ENCODE data around the gene RGS3.

RGS3 gene

GRCh38 chr9:113530022-113530635 is 66.6 kb downstream of the RGS3 start:
- H3K4me1 ChIP-seq (ENCODE audit: control insufficient read depth, insufficient read depth, low read length): peaks cover 19% of the 10 kb centered on the region
- no peak overlapping the region for H3K4me3 ChIP-seq (ENCODE audit: low read length)
- H3K36me3 ChIP-seq (ENCODE audit: control insufficient read depth, insufficient read depth, low read length): peaks cover 15% of the 10 kb centered on the region
- H3K9ac ChIP-seq (ENCODE audit: low read length): no peak overlapping the region
- no peak overlapping the region for H3K27ac ChIP-seq (ENCODE audit: low read depth, low read length)
- no peaks in the 10 kb centered on the region for H3K27me3 ChIP-seq (ENCODE audit: control insufficient read depth, insufficient read depth, low read length)

DNA sequence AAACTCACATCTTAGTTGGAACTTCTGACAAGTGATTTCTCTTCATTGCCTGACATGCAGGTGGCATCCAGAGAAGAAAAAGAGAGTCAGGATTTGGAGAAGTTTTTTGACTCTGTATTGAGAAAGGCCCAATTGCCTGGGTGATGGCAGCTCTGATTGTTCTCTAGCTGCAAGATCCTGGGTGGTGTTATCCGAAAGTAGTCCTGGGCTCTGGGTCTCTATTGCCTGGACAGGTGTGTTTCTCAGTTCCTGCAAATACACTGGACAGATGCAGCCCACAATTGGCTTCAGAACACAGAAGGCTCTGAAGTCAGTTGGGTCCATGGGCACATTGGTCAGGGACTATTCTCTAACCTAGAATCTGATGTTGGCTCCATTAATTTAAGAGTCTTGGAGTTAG is 67.4 kb downstream of the RGS3 start:
- Histone ChIP-seq H3K9ac (ENCODE audit: low read length) (no peak overlapping the region), H3K27ac (ENCODE audit: low read depth, low read length) (no peak overlapping the region), H3K27me3 (ENCODE audit: control insufficient read depth, insufficient read depth, low read length) (no peaks in the 10 kb centered on the region), H3K36me3 (ENCODE audit: control insufficient read depth, insufficient read depth, low read length) (peaks cover 19% of the 10 kb centered on the region), H3K4me3 (ENCODE audit: low read length) (no peak overlapping the region), H3K4me1 (ENCODE audit: control insufficient read depth, insufficient read depth, low read length) (peaks cover 19% of the 10 kb centered on the region)

- Histone ChIP-seq H3K27ac (ENCODE audit: low read depth, low read length) (no peak overlapping the region), H3K27me3 (ENCODE audit: control insufficient read depth, insufficient read depth, low read length) (no peaks in the 10 kb centered on the region), H3K4me1 (ENCODE audit: control insufficient read depth, insufficient read depth, low read length) (peaks cover 12% of the 10 kb centered on the region), H3K9ac (ENCODE audit: low read length) (no peak overlapping the region), H3K36me3 (ENCODE audit: control insufficient read depth, insufficient read depth, low read length) (peaks cover 23% of the 10 kb centered on the region), H3K4me3 (ENCODE audit: low read length) (no peak overlapping the region)
Observed at GRCh38 chr9:113531919-113532808, 68.6 kb downstream of the RGS3 start.

- H3K27ac ChIP-seq (ENCODE audit: low read depth, low read length): no peak overlapping the region
- no peaks in the 10 kb centered on the region for H3K27me3 ChIP-seq (ENCODE audit: control insufficient read depth, insufficient read depth, low read length)
- H3K36me3 ChIP-seq (ENCODE audit: control insufficient read depth, insufficient read depth, low read length): peaks cover 23% of the 10 kb centered on the region
Observed at GRCh38 chr9:113532809-113533190, 69.3 kb downstream of the RGS3 start.

DNA sequence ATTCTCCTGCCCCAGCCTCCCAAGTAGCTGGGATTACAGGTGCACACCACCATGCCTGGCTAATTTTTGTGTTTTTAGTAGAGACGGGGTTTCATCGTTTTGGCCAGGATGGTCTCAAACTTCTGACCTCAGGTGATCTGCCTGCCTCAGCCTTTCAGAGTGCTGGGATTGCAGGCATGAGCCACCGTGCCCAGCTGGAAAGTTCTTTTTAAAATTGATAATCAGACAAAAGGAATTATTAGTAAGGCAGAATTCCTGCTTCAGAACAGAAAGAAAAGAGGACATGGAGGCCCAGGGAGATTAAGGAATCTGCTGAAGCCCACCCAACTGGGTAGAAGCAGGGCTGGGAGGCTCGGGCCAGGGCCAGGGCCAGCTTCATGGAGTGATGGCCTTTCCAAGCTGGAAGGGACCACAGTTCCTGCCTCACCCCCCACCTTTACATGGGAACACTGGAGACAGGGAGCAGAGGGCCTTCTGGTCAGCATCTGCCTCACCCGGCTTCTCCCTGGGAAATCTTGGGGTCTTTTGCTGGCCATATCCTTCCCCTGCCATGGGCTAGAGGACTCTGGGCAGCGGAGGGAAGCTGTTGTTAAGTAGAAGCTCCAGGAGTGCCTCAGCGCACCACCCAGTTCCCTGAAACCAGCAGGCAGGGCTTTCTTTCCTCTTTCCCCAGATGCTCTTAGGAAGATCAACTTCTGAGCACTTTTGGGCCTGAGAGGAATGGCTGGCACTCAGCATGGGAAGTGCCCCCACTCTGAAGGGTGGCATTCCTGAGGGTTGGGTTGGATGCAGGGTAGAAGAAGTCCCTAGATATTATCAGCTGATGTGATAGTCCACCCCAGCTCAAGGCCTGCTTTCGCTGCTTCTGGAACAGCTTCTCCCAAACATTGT is 70.1 kb downstream of the RGS3 start:
- no peak overlapping the region for H3K9ac ChIP-seq (ENCODE audit: low read length)
- no peaks in the 10 kb centered on the region for H3K27me3 ChIP-seq (ENCODE audit: control insufficient read depth, insufficient read depth, low read length)
- H3K36me3 ChIP-seq (ENCODE audit: control insufficient read depth, insufficient read depth, low read length): peaks cover 23% of the 10 kb centered on the region
- H3K4me1 ChIP-seq (ENCODE audit: control insufficient read depth, insufficient read depth, low read length): peaks cover 3% of the 10 kb centered on the region
- no peak overlapping the region for H3K4me3 ChIP-seq (ENCODE audit: low read length)
- no peak overlapping the region for H3K27ac ChIP-seq (ENCODE audit: low read depth, low read length)

More at GRCh38 chr9:113532809-113533190, 69.3 kb downstream of the RGS3 start:
- H3K4me1 ChIP-seq (ENCODE audit: control insufficient read depth, insufficient read depth, low read length): peaks cover 6% of the 10 kb centered on the region
- H3K9ac ChIP-seq (ENCODE audit: low read length): no peak overlapping the region
- no peak overlapping the region for H3K4me3 ChIP-seq (ENCODE audit: low read length)

GRCh38 chr9:113535756-113536155 is 72.2 kb downstream of the RGS3 start:
- Histone ChIP-seq H3K4me1 (ENCODE audit: control insufficient read depth, insufficient read depth, low read length) (peaks cover 3% of the 10 kb centered on the region), H3K27me3 (ENCODE audit: control insufficient read depth, insufficient read depth, low read length) (no peaks in the 10 kb centered on the region), H3K36me3 (ENCODE audit: control insufficient read depth, insufficient read depth, low read length) (peaks cover 14% of the 10 kb centered on the region), H3K4me3 (ENCODE audit: low read length) (no peak overlapping the region), H3K9ac (ENCODE audit: low read length) (no peak overlapping the region), H3K27ac (ENCODE audit: low read depth, low read length) (no peak overlapping the region)

DNA sequence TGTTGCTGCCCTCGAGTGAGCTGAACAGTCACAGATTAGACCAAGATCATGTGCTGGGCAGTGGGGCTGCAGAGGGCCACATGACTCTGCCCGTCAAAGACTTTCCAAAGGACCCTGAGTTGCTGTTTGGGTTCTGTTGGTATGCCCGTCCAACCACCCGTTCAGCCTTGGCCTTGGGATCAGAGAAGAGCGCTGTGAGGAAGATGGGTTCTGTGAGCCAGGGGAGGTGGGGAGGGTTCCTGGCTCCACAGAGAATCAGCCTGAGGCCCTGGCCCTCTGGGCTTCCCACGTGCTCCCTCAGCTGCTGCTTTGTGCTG is 72.6 kb downstream of the RGS3 start:
- H3K36me3 ChIP-seq (ENCODE audit: control insufficient read depth, insufficient read depth, low read length): peaks cover 11% of the 10 kb centered on the region
- H3K4me3 ChIP-seq (ENCODE audit: low read length): no peak overlapping the region
- no peaks in the 10 kb centered on the region for H3K27me3 ChIP-seq (ENCODE audit: control insufficient read depth, insufficient read depth, low read length)
- H3K27ac ChIP-seq (ENCODE audit: low read depth, low read length): no peak overlapping the region
- peaks cover 3% of the 10 kb centered on the region for H3K4me1 ChIP-seq (ENCODE audit: control insufficient read depth, insufficient read depth, low read length)
- H3K9ac ChIP-seq (ENCODE audit: low read length): no peak overlapping the region

DNA sequence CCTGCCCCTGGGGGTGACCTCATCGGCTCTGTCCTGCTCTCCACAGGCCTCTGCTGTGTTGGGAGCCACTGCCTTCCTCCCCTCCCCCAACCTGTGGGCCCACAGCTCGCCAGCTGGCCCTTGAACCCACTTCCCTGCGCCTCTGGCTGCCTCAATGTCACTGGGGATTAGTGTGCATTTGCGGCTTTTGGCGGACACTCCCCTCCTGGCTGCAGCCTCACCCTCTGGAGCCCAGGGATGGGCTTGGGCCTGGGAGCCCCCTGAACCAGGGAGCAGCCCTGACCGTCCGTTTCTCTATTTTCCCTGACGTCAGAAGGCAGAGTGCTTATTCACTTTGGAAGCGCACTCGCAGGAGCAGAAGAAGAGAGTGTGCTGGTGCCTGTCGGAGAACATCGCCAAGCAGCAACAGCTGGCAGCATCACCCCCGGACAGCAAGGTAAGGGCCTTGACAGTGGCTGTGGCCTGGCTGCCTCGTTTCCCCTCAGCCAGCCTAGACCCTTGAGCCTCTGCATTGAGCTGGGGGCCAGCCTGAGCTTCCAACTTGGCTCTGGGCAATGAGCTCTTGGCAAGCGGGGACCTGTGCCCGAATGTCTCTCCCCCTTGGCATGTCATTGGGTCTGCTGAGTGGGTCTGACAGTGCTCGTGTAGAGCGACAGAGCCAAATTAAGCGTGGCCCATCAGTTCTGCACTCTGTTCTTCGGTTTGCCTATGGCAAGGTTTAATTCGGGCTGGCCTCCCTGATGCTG is 73.1 kb downstream of the RGS3 start:
- Histone ChIP-seq H3K9ac (ENCODE audit: low read length) (no peak overlapping the region), H3K36me3 (ENCODE audit: control insufficient read depth, insufficient read depth, low read length) (peaks cover 13% of the 10 kb centered on the region), H3K4me3 (ENCODE audit: low read length) (no peak overlapping the region), H3K4me1 (ENCODE audit: control insufficient read depth, insufficient read depth, low read length) (peaks cover 3% of the 10 kb centered on the region), H3K27me3 (ENCODE audit: control insufficient read depth, insufficient read depth, low read length) (no peaks in the 10 kb centered on the region), H3K27ac (ENCODE audit: low read depth, low read length) (peak overlapping the region; percentile 1)

GRCh38 chr9:113537229-113537810 is 73.8 kb downstream of the RGS3 start:
- Histone ChIP-seq H3K36me3 (ENCODE audit: control insufficient read depth, insufficient read depth, low read length) (peaks cover 14% of the 10 kb centered on the region), H3K27me3 (ENCODE audit: control insufficient read depth, insufficient read depth, low read length) (no peaks in the 10 kb centered on the region), H3K9ac (ENCODE audit: low read length) (no peak overlapping the region), H3K27ac (ENCODE audit: low read depth, low read length) (no peak overlapping the region), H3K4me3 (ENCODE audit: low read length) (no peak overlapping the region), H3K4me1 (ENCODE audit: control insufficient read depth, insufficient read depth, low read length) (peaks cover 3% of the 10 kb centered on the region)

GRCh38 chr9:113538131-113538530 is 74.6 kb downstream of the RGS3 start:
- no peak overlapping the region for H3K4me3 ChIP-seq (ENCODE audit: low read length)
- H3K27ac ChIP-seq (ENCODE audit: low read depth, low read length): no peak overlapping the region
- H3K27me3 ChIP-seq (ENCODE audit: control insufficient read depth, insufficient read depth, low read length): no peaks in the 10 kb centered on the region
- H3K36me3 ChIP-seq (ENCODE audit: control insufficient read depth, insufficient read depth, low read length): peaks cover 14% of the 10 kb centered on the region
- H3K4me1 ChIP-seq (ENCODE audit: control insufficient read depth, insufficient read depth, low read length): peaks cover 3% of the 10 kb centered on the region
- H3K9ac ChIP-seq (ENCODE audit: low read length): no peak overlapping the region

GRCh38 chr9:113538701-113539430 is 75.3 kb downstream of the RGS3 start:
- Histone ChIP-seq H3K9ac (ENCODE audit: low read length) (no peak overlapping the region), H3K4me1 (ENCODE audit: control insufficient read depth, insufficient read depth, low read length) (peaks cover 3% of the 10 kb centered on the region), H3K27ac (ENCODE audit: low read depth, low read length) (no peak overlapping the region), H3K36me3 (ENCODE audit: control insufficient read depth, insufficient read depth, low read length) (peaks cover 14% of the 10 kb centered on the region), H3K4me3 (ENCODE audit: low read length) (no peak overlapping the region), H3K27me3 (ENCODE audit: control insufficient read depth, insufficient read depth, low read length) (no peaks in the 10 kb centered on the region)

All from rectal smooth muscle tissue (tissue), 1 donor.